ENCODE data around the gene NUDT5. TPM values are rescaled to one million over a fixed set of nuclear protein-coding genes. Genes with fewer than 3 reads are reported as not detected.

The NUDT5 gene
- total and polyA plus RNA-seq, 2 of the 8 experiments (the other 6 are each of a cell fraction or from before 2014, with no cell fraction given), result 130 to 134 TPM

GRCh38 chr10:12241810-12242529, 46.3 kb upstream of the NUDT5 start:
- no peaks in the 10 kb centered on the region for H3K23me2 ChIP-seq (ENCODE audit: low read depth, low read length)
- H3K18ac ChIP-seq (ENCODE audit: extremely low read depth, low read length), result no peak overlapping the region
- no peak overlapping the region for H3K56ac ChIP-seq (replicated peaks; ENCODE audit: insufficient read length, low read depth, low read length)
- H3K79me2 ChIP-seq (ENCODE audit: control insufficient read depth in 1 of 2, insufficient read depth in 2 of 2, low read length in 2 of 2), result peaks cover 0 to 3% of the 10 kb centered on the region in 2 experiments; a peak in 1 of 4 replicates
- no peak overlapping the region; a peak in 1 of 7 replicates for H3K9ac ChIP-seq (replicated peaks in 1 of 4; ENCODE audit: extremely low read depth in 1 of 4, low read depth in 3 of 4, low read length in 3 of 4)
- 94% methylated on average over 19 of the region's 19 CpGs; no CpG with 5 or more reads in 1 of the 2 experiments for WGBS, 2 experiments (ENCODE audit: extremely low coverage in 1 of 2, insufficient coverage in 1 of 2, insufficient read length in 1 of 2, insufficient replicate concordance in 2 of 2, low coverage in 1 of 2, low lambda C conversion rate in 2 of 2, missing lambda C conversion rate in 1 of 2)
- H3K27ac ChIP-seq (ENCODE audit: low read depth, low read length), result no peak overlapping the region
- H3K9me3 ChIP-seq (ENCODE audit: insufficient read depth in 2 of 2, low read depth in 1 of 2, low read length in 1 of 2), result no peaks in the 10 kb centered on the region
- FAIRE-seq, result no peak
- H3K27me3 ChIP-seq (replicated peaks in 1 of 4; ENCODE audit: control insufficient read depth in 3 of 4, extremely low read depth in 1 of 4, insufficient read depth in 3 of 4, low read length in 3 of 4), result no peaks in the 10 kb centered on the region
- H4K91ac ChIP-seq (replicated peaks; ENCODE audit: insufficient read length, low read length), result no peak overlapping the region
- H3K14ac ChIP-seq (ENCODE audit: insufficient read length), result no peak overlapping the region
- no peak overlapping the region for H2BK15ac ChIP-seq (ENCODE audit: low read length)
- H2BK20ac ChIP-seq (ENCODE audit: low read length), result no peak overlapping the region
- H2AFZ ChIP-seq (ENCODE audit: low read length), result no peak overlapping the region
- H2BK12ac ChIP-seq (ENCODE audit: low read depth, low read length), result no peak overlapping the region
- H3K4ac ChIP-seq (replicated peaks; ENCODE audit: insufficient read length, low read depth, low read length), result no peak overlapping the region
- H4K8ac ChIP-seq (ENCODE audit: extremely low read depth, insufficient read depth, low read length), result no peak overlapping the region; the same call in 1 of the 2 replicates
- CTCF ChIA-PET (ENCODE audit: partially characterized antibody), result interaction anchor here (0.7 to 3.7 kb wide), 3 partner anchors 9 to 27 kb away, joined by 3 to 13 read pairs (median 3); no protein-coding TSS in a partner anchor
- POLR2A ChIA-PET (ENCODE audit: partially characterized antibody), result interaction anchor here (0.9 kb wide), 1 partner anchor 10 kb away, joined by 3 read pairs; no protein-coding TSS in a partner anchor
- H3K36me3 ChIP-seq (ENCODE audit: control insufficient read depth in 2 of 4, insufficient read depth in 4 of 4, low read length in 3 of 4), result peaks cover 9 to 45% (median 28%) of the 10 kb centered on the region in 4 experiments
- H3K4me1 ChIP-seq (replicated peaks in 1 of 4; ENCODE audit: control insufficient read depth in 3 of 4, insufficient read depth in 4 of 4, low read length in 3 of 4), result no peaks in the 10 kb centered on the region
- no peak overlapping the region for H3K4me3 ChIP-seq (ENCODE audit: extremely low read depth in 1 of 4, insufficient read depth in 2 of 4, low read depth in 3 of 4, low read length in 4 of 4)
- H3K4me2 ChIP-seq (ENCODE audit: insufficient read depth in 1 of 2, low read depth in 2 of 2, low read length in 2 of 2), result no peak overlapping the region
- H2BK120ac ChIP-seq (replicated peaks; ENCODE audit: low read depth, low read length), result no peak overlapping the region
- peaks cover 2% of the 10 kb centered on the region in 2 experiments for H4K20me1 ChIP-seq (replicated peaks in 1 of 2; ENCODE audit: control insufficient read depth in 1 of 2, insufficient read depth in 2 of 2, low read length in 2 of 2)
- no peaks in the 10 kb centered on the region; the same call in 1 of the 2 replicates for H3K79me1 ChIP-seq (ENCODE audit: low read depth, low read length)
- H2AK5ac ChIP-seq (ENCODE audit: low read depth, low read length), result no peak overlapping the region
- no peak overlapping the region for H3K23ac ChIP-seq (ENCODE audit: insufficient read length)
- DNase-seq (ENCODE audit: low read depth in 1 of 2, low spot score in 2 of 2), result no peak
- H2BK5ac ChIP-seq (ENCODE audit: low read depth, low read length), result no peak overlapping the region
- no peak overlapping the region for H4K5ac ChIP-seq (ENCODE audit: insufficient read length, low read depth, low read length)
- TF ChIP-seq USF2 (IDR thresholded peaks at IDR 0.05; ENCODE audit: low read length), result no peak
- TF ChIP-seq CREB1 (IDR thresholded peaks at IDR 0.05), result no peak
- TF ChIP-seq EGR1 (IDR thresholded peaks at IDR 0.05; ENCODE audit: borderline replicate concordance, low read depth, low read length), result no peak
- no peak for TF ChIP-seq RBBP5 (IDR thresholded peaks at IDR 0.05; ENCODE audit: borderline replicate concordance, low read depth, low read length)

All from H1 (cell line).